GM12801 (cell line): ENCODE data around the gene TEX101.

Source experiments
- TF ChIP-seq, protein P1 (sequence below): IDR thresholded peaks from one replicate; pipeline ENCODE4 v1.5.1; 2011; ENCODE audit warnings: control low read depth; ENCODE audit not compliant: insufficient read length; ENCODE audit errors: extremely low read depth

The TEX101 gene, protein sequence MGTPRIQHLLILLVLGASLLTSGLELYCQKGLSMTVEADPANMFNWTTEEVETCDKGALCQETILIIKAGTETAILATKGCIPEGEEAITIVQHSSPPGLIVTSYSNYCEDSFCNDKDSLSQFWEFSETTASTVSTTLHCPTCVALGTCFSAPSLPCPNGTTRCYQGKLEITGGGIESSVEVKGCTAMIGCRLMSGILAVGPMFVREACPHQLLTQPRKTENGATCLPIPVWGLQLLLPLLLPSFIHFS

DNA sequence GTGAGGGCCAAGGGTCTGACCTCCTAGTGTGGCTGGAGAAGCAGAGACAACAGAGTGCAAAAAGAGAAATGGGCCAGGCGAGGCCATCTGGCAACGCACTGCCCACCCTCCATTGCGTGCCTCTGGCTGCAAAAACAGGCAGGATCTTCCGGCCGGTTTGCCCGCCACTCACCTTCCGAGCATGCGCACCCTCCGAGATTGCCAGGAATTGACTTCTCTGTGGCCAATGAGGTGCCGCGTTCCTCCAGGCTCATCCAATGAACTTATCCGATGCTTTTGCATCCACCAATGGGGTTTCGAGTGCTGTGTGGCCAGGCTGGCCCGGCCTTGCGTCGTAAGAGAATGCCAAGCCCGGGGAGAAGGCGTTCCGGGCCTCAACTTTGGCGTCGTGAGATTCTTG, at the start of gene TEX101:
Gene TEX101 (plus strand): TSS at position 337 of the 400 bp plus-strand sequence. CDS start 1,030 bp downstream, outside the sequence.
- TF ChIP-seq, protein P1, sequence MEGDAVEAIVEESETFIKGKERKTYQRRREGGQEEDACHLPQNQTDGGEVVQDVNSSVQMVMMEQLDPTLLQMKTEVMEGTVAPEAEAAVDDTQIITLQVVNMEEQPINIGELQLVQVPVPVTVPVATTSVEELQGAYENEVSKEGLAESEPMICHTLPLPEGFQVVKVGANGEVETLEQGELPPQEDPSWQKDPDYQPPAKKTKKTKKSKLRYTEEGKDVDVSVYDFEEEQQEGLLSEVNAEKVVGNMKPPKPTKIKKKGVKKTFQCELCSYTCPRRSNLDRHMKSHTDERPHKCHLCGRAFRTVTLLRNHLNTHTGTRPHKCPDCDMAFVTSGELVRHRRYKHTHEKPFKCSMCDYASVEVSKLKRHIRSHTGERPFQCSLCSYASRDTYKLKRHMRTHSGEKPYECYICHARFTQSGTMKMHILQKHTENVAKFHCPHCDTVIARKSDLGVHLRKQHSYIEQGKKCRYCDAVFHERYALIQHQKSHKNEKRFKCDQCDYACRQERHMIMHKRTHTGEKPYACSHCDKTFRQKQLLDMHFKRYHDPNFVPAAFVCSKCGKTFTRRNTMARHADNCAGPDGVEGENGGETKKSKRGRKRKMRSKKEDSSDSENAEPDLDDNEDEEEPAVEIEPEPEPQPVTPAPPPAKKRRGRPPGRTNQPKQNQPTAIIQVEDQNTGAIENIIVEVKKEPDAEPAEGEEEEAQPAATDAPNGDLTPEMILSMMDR: no peak

DNA sequence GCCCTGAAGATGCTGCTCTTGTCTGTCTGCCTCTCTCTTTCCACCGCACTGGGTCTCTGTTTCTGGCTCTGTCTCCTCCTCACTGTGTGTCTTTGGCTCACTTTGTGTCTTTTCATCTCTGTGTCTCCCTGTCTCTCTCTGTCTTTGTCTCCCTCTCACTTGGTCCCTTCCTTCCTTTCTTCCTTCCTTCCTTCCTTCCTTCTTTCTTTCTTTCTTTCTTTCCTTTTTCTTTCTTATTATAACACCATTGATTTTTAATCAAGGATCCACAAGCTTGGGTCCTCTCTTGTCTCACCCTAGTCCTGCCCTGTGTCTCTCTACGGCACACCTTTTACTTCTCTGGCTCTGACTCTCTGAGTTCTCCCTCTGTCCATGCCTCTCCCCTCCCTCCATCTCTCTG, 46.9 kb upstream of the TEX101 start:
- TF ChIP-seq, protein P1: no peak

DNA sequence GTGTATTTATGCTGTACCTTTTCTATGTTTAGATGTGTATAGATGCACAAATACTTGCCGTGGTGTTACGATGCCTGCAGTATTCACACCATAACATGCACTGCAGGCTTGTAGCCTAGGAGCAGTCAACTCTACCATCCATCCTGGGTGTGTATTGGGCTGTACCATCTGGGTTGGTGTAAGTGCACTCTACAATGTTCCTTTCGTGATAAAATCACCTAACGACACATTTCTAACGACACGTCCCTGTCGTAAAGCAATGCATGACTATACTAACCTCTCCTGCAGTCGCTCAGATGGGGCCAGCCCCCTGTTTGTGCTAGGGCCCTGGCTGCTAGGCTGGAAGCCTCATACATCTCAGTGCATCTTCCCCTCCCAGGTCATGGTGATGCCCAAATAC, 42.8 kb upstream of the TEX101 start:
- TF ChIP-seq, protein P1: no peak

DNA sequence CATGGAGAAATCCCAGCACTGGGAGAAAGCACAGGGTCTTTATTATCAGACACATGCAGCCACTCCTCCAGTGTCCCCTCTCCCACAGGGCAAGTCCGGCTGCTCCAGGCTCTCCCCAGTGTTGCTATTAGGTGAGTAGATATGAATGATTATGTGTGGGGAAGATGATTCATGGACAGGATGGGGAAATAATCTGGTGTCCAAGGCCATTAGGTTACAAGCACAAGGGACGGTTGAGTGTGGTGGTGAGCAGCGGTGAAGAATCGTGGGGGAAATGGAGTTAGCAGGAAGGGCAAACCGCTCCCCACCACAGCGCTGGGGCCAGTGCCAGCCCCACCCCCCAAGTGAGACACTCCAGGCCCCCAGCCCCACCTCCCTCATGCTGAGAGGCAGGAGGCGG, 42.2 kb upstream of the TEX101 start:
- TF ChIP-seq, protein P1: no peak

DNA sequence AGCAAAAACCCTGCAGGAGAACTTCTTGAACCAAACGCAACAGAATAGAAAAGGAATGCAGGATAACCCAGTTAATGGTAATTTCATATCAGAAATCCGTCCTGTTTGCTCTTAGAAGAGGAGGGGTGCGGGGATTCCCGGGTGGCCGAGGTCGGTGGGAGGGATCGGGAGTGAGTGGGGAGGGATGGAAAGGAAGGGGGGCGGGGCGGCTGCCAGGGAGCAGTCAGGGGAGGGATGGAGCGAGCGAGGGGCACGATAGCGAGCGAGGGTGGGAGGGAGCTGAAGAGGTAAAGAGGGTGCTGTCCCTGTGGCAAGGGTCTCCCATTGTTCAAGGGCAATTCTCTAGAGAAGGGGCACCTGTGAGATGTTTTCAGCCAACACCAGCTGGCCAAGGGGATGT, 34.7 kb upstream of the TEX101 start:
- TF ChIP-seq, protein P1: no peak

DNA sequence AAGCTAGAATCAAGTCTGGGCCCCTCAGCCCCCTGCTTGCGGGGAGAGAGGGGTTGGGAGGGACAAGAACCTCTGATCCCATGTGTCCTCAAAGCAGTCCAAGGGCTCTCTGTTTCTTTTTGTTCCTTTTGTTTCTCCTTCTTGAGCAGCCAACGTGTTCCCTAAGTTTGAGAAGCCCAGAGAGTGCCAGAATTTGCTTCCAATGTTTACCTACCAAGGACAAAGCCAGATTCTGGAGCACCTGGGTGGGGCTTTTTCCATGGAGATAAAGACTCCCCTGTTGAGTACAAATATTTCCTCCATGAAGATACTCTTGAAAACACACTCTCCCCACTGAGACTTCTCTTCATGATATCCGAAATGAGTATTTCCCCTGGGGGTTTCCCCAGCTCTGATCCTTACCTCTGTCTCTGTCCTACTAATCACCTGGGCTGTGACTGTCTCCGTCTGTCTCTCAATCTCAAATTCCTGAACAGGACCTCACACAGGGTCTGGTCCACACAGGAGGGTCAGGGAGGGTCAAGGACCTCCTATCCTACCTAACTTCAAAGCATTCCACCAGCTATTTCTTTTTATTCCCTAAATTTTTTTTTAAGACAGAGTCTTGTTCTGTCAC, 33.8 kb upstream of the TEX101 start:
- TF ChIP-seq, protein P1: no peak

DNA sequence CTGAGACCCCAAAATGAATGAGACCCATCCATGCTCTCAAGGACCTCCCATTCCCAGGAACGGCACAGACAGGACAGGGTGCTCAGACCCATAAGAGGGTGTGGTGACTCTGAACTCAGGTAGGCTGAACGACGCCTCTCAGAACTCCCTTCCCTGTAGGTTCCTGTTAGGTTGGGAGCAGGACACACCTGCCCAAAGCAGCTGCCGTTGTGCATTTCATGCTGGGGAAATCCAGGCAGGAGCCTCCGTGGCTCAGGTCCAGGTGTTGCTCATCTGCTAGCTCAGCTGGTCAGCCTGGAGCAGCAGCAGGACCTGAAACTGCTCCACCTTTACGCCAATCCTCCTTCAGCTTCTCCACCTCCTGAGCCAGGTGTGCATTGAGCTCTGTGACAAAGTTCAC, 19.1 kb upstream of the TEX101 start:
- TF ChIP-seq, protein P1: no peak
